Endodermal cell (in vitro differentiated cells): Measurements from ENCODE around the gene OXSM. TPM values are rescaled to one million over a fixed set of nuclear protein-coding genes. Genes with fewer than 3 reads are reported as not detected.
A peak's percentile ranks its signal among the peaks of the same experiment; 100 is the strongest.

ENCODE experiments used
- DNase-seq: peaks from one replicate; pipeline ENCODE4 v3.0.0-alpha.2; 2017
- H3K27ac ChIP-seq: 2 replicates; pipeline ENCODE4 v1.5.1; 2013; ENCODE audit warnings: mild to moderate bottlenecking, low read depth, low read length, moderate library complexity
- H3K27me3 ChIP-seq: 2 replicates; pipeline ENCODE4 v1.6.1; 2013; ENCODE audit warnings: mild to moderate bottlenecking, low read length, moderate library complexity; ENCODE audit not compliant: insufficient read depth, control insufficient read depth, poor library complexity, severe bottlenecking
- H3K36me3 ChIP-seq: 2 replicates; pipeline ENCODE4 v1.7.0; 2013; ENCODE audit warnings: mild to moderate bottlenecking, low read length, moderate library complexity; ENCODE audit not compliant: control insufficient read depth, insufficient read depth
- H3K4me1 ChIP-seq: one replicate; pipeline ENCODE4 v1.7.0; 2013; ENCODE audit warnings: low read length; ENCODE audit not compliant: control insufficient read depth, insufficient read depth
- H3K4me3 ChIP-seq: 2 replicates; pipeline ENCODE4 v1.5.1; 2013; ENCODE audit warnings: mild to moderate bottlenecking, low read length, moderate library complexity
- H3K9ac ChIP-seq: 2 replicates; pipeline ENCODE4 v1.6.1; 2013; ENCODE audit warnings: mild to moderate bottlenecking, low read length, moderate library complexity; ENCODE audit not compliant: poor library complexity, severe bottlenecking; ENCODE audit errors: extremely low read depth
- H3K9me3 ChIP-seq: 2 replicates; pipeline ENCODE4 v1.6.1; 2013; ENCODE audit warnings: mild to moderate bottlenecking, low read length, moderate library complexity; ENCODE audit not compliant: control insufficient read depth
- H3K27ac Mint-ChIP-seq: 2 replicates; pipeline ENCODE4 v1.8.0; 2020; ENCODE audit warnings: mixed read lengths
- H3K27me3 Mint-ChIP-seq: 2 replicates; pipeline ENCODE4 v1.8.0; 2021; ENCODE audit warnings: mild to moderate bottlenecking, mixed read lengths; ENCODE audit not compliant: insufficient read depth
- H3K36me3 Mint-ChIP-seq: 2 replicates; pipeline ENCODE4 v1.8.0; 2020; ENCODE audit warnings: low read depth, mixed read lengths
- H3K4me1 Mint-ChIP-seq: 2 replicates; pipeline ENCODE4 v1.8.0; 2020; ENCODE audit warnings: mixed read lengths
- H3K4me3 Mint-ChIP-seq: 2 replicates; pipeline ENCODE4 v1.8.0; 2020; ENCODE audit warnings: mild to moderate bottlenecking, moderate library complexity, mixed read lengths
- H3K9me3 Mint-ChIP-seq: 2 replicates; pipeline ENCODE4 v1.8.0; 2020; ENCODE audit warnings: mild to moderate bottlenecking, mixed read lengths
- CTCF ChIP-seq: fragments of 200-600 bp; sonication (generic); conservative IDR thresholded peaks from 2 replicates; pipeline ENCODE4 v1.5.0; 2021; ENCODE audit warnings: antibody characterized with exemption, mild to moderate bottlenecking
- WGBS, 2 experiments: methylation state at CpG; one replicate each; pipeline versions ENCODE4 v1.1.5 to v1.1.7; 2013; ENCODE audit warnings: missing lambda C conversion rate in 2 of 2, mixed read lengths in 1 of 2; ENCODE audit not compliant: insufficient coverage in 1 of 2, insufficient read length in 1 of 2; 5-methylcytosine and 5-hydroxymethylcytosine counted together
- total RNA-seq, 2 donors: library from RNA; stranded (reverse); fragmentation: NEBNext Ultra II Directional in 1 of 2; extraction: Animal tissue kit (Norgen Biotek cat#: 25700) in 1 of 2; gene quantifications; 2 replicates in 1 of 2; 3 replicates in 1 of 2; pipeline ENCODE4 v1.2.1, GENCODE V29; 2021

Gene OXSM
- total RNA-seq, 2 donors from 2014 or later = 7.8 to 10.5 TPM

GRCh38 chr3:25789209-25789595 lies 688 bp upstream of the OXSM start:
- Histone ChIP-seq H3K9me3 (no peaks in the 10 kb centered on the region), H3K36me3 (no peaks in the 10 kb centered on the region), H3K27me3 (no peaks in the 10 kb centered on the region), H3K4me1 (no peaks in the 10 kb centered on the region), H3K27ac (no peak overlapping the region), H3K4me3 (peak overlapping the region; percentile 95), H3K9ac (peak overlapping the region; percentile 53)
- peak overlapping the region; percentile 97 for H3K27ac Mint-ChIP-seq
- 67 to 75% methylated on average over 1 to 2 of the region's 2 CpGs for WGBS, 2 experiments
- H3K36me3 Mint-ChIP-seq = peaks cover 2% of the 10 kb centered on the region
- H3K4me3 Mint-ChIP-seq = peak overlapping the region; percentile 83
- peaks cover 30% of the 10 kb centered on the region for H3K4me1 Mint-ChIP-seq
- no peak for DNase-seq
- no peaks in the 10 kb centered on the region for H3K9me3 Mint-ChIP-seq
- TF ChIP-seq CTCF = no peak
- peaks cover 2% of the 10 kb centered on the region for H3K27me3 Mint-ChIP-seq

GRCh38 chr3:25801786-25802185 lies 11.9 kb downstream of the OXSM start:
- H3K36me3 Mint-ChIP-seq = no peaks in the 10 kb centered on the region
- no peaks in the 10 kb centered on the region for H3K9me3 Mint-ChIP-seq
- Histone ChIP-seq H3K4me1 (no peaks in the 10 kb centered on the region), H3K36me3 (no peaks in the 10 kb centered on the region), H3K9ac (no peak overlapping the region), H3K27ac (no peak overlapping the region), H3K4me3 (no peak overlapping the region), H3K27me3 (no peaks in the 10 kb centered on the region), H3K9me3 (no peaks in the 10 kb centered on the region)
- 89 to 100% methylated on average over 1 to 3 of the region's 3 CpGs for WGBS, 2 experiments
- H3K27ac Mint-ChIP-seq = no peak overlapping the region
- no peaks in the 10 kb centered on the region for H3K4me1 Mint-ChIP-seq
- no peak for TF ChIP-seq CTCF
- DNase-seq = no peak
- no peak overlapping the region for H3K4me3 Mint-ChIP-seq
- H3K27me3 Mint-ChIP-seq = no peaks in the 10 kb centered on the region

- H3K4me1 Mint-ChIP-seq = no peaks in the 10 kb centered on the region
- no peak for DNase-seq
- H3K36me3 Mint-ChIP-seq = no peaks in the 10 kb centered on the region
- H3K27ac Mint-ChIP-seq = no peak overlapping the region
- Histone ChIP-seq H3K36me3 (no peaks in the 10 kb centered on the region), H3K4me3 (no peak overlapping the region), H3K9ac (no peak overlapping the region), H3K4me1 (no peaks in the 10 kb centered on the region), H3K27me3 (no peaks in the 10 kb centered on the region), H3K27ac (peak overlapping the region; percentile 86), H3K9me3 (no peaks in the 10 kb centered on the region)
- 90 to 94% methylated on average over 2 of the region's 2 CpGs for WGBS, 2 experiments
- TF ChIP-seq CTCF = no peak
- H3K4me3 Mint-ChIP-seq = no peak overlapping the region
- no peaks in the 10 kb centered on the region for H3K9me3 Mint-ChIP-seq
- H3K27me3 Mint-ChIP-seq = no peaks in the 10 kb centered on the region
These were observed 13.9 kb downstream of the OXSM start for GRCh38 chr3:25803833-25804232.
